GM19395 (cell line): ENCODE results near the gene PTPRO.
"Not testable (repeated sequence)": the region's sequence is repeated elsewhere in the genome, so short reads cannot be mapped to it uniquely, and the experiment has no call there.

Experiments
- ATAC-seq: cut with Tn5 transposase; IDR thresholded peaks from one replicate; pipeline ENCODE4 v1.9.1; 2021; ENCODE audit warnings: mild to moderate bottlenecking, moderate library complexity; ENCODE audit not compliant: unreplicated experiment

PTPRO gene

GRCh38 chr12:15599266-15600037 is 277.1 kb downstream of the PTPRO start:
- no peak for ATAC-seq

DNA sequence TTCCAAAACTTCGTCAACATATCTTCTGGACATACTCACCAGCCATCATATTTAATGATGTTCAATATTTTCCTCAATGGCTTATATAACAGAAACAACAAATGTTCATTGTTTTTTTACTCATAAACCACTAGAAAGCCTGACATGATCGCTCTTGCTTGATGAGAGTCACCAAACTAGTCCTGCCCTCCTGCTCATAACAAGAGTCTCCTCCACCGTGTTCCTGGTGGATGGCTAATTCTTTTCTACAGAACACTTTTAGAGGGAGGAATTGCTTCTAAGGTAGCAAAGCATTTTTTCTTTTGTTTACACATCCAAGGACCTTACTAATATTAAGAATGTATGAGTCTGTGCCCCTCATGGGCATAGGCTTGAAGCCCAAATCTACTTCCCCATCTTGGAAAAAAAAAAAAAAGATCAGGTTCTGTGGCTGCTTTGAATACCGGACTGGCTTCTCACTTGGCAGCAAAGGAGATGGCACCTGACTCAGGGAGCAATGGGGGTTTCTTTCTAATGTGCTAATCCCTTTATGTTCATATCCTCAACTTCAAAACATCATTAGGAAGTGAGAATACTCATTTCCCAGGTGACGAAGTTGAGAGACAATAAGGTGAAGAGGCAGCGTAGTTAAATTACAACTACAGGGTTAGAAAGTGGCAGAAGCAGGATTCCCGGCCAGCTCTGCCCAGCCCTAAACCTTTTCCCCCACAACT is 278.1 kb downstream of the PTPRO start:
- no peak for ATAC-seq

GRCh38 chr12:15601210-15601800 is 279.0 kb downstream of the PTPRO start:
- no peak for ATAC-seq

- no peak for ATAC-seq
These were observed 279.9 kb downstream of the PTPRO start for GRCh38 chr12:15602051-15602672.

DNA sequence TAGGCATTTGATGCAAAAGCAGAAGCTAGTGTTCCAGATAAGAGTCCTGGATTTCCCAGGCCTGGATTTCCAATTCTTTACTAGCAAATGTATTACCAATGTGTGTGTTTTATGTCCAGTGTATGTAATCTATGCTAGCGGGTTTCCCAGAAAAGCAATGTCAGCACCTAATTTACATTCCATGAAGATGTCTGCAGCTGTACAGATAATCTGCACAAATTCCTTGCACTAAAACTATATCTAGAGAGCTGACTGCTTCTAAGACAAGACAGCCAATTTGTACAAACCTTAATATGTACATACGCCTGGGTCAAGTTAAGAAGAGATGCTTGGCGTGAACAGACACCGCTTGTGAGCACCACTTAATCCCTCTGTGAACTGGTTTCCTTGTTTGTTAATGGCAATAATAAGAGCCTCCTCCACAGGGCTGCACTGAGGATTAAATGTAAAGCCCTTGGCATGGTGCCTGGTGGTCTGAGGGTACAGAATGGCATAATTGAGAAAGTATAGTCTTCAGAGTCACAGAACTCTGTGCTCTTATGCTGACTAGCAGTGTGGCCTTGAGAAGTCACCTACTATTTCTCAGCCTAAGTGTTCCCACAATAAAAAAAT is 281.3 kb downstream of the PTPRO start:
- no peak for ATAC-seq

DNA sequence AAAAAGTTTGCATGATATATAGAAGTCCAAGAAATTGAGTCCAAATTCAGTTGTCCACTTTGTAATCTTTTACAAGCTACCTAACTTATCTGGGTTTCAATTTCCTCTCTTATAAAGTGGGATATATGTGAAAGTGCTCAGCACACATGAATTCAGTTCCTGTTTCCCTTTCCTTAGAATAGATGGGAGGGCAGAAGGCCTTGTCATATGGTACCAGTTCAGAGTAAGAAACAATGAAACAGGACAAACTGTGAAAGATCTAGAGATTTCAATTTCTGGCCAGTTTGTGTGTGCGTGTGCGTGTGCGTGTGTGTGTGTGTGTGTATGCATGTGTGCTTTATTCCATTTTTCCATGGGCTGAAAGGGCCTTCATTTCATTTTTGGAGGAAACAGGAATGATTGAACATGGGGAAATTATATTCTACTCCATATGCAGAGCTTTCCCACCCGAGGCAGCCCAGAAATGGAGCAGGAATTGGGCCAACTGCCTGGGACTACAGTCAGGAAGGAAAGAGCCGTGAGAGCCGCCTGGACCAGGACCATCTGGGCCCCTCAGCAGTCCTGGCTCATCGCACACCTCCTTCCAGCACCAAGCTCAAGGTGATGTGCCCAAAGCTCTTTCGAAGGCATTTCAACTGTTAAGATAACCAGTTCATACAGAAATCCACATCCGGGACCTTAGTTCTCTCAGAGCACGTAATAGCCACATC is 283.7 kb downstream of the PTPRO start:
- ATAC-seq: no peak

- ATAC-seq: no peak
These were observed 286.1 kb downstream of the PTPRO start for GRCh38 chr12:15608406-15608805.

GRCh38 chr12:15608941-15609340 is 286.6 kb downstream of the PTPRO start:
- ATAC-seq: no peak

- no peak for ATAC-seq
These were observed 291.7 kb downstream of the PTPRO start for GRCh38 chr12:15613981-15614380.

- not testable (repeated sequence) for ATAC-seq
These were observed 294.2 kb downstream of the PTPRO start for GRCh38 chr12:15616495-15616894.

DNA sequence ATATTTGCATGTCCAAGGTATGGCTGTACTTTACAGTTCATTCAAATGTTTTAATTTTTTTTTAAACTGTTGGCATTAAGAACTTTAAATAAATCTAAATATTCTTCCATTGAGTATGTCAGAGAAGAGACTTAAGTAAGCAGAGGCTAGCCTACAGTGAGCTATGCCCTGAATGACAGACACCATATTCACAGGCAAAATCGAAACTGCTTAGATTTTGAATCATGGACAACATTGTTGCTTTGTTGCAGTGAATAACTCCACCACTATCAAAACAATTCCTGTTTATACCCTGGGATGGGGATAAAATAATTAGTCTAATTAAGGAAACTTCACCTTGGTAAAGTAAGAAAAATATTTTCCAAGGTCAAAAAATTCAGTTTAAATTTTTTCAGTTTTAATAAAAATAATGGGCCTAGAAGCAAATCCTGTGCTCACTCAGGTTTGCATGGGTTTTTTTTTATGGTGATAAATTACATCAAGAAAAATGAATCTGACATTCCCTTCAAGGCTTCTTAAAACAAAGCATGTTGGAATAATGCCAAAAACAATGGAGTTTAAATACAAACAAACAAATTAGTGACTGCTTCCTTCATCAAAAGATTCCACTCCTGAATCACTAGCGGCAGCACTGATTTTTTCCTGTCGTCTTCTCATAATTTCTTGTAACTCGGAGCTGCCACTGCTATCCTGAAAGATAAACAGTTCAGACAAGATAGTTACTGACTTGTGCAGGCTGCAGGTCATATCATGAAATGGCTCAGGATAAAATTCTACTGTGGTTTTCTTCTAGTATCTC is 298.6 kb downstream of the PTPRO start:
- ATAC-seq: no peak

- no peak for ATAC-seq
These were observed 302.8 kb downstream of the PTPRO start for GRCh38 chr12:15625075-15625474.

DNA sequence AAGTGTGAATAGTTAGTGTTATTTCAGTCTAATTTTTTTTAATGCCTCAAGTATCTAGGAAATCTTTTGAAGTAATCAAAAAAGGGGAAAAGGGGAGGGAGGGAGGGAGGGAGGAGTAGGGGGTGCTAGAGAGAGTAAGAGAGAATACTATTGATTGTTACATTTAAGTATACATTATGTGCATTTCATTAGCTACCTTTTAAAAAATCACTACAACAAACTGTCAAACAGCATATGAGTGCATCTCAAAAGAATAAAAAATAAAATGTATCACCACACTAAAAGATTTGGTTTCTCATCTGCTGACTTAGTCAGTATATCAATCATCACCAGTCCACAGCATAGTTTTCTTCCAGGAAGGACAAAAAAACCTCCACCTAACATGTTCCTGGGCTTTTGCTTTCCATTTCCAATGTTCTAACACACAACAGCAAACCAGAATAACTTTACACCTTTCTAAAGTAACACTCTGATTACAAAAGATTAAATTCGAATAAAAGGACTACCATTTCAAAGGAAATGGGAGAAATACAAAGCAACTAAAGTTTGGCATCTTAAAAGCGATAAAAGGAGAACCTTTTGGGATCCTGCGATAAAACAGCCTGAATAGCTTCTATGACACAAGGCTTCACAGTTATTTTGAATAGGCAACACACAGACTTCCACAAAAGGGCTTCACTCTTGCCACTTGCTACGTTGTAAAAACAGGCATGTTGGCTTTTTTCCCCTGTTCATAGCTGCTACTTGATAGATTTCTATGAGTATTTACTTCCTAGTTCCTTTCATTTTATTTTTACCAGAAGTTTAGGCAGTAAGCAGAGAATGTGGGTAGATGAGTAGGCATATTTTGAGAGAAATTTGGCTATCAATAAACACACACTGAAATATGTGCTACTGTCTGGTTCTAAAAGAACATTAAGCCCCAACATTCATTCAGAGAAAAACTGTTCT is 306.0 kb downstream of the PTPRO start:
- no peak for ATAC-seq

GRCh38 chr12:15629108-15629507 is 306.8 kb downstream of the PTPRO start:
- no peak for ATAC-seq

DNA sequence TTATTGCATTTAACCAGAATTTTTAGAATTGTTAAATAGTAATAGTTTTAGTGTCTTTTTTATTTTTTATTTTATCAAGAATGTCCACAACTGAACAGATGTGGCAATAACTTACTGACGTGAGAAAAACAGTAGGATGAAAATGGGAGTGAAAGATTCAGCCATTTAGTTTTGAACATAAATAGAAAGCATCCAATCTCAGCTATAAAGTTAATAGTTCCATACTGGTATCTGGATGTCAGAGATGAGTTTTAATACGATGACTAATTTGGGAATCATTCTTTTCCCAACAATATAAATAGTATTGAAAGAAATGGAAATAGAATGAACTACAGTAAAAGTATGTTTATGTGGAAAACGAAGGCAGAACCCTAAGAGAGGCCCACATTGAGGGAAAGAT is 307.5 kb downstream of the PTPRO start:
- no peak for ATAC-seq

DNA sequence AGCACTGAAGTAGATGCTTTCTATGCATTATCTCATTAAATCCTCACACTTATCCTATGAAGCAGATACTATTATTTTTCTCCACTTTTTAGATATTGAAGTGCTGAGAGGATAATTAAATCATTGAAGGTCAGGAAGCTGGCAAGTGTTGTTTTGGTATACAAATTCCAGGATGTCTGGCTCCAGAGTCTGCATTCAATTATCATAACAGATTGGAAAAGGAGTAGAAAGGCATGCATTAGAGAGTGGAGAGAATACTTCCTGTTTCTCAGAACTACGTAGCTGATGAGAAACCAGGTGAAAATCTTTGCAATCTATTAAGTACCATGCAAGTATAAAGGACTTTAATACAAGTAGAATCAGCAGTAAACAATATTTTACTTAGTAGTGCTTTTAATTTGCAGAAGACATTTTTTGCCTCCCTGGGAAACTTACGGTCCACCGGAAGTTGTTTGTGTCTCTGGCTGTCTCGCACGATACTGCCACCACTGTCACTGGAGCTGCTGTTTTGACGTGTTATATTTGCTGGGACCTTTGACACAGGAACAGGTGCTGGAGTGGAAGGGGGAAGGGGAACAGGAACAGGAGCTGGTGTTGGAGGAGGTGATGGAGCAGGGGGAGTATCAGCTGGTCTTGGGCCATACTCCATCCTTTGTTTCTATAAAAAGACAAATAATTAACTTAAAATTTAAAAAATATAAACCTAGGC is 308.9 kb downstream of the PTPRO start:
- no peak for ATAC-seq

GRCh38 chr12:15632708-15633107 is 310.4 kb downstream of the PTPRO start:
- no peak for ATAC-seq

DNA sequence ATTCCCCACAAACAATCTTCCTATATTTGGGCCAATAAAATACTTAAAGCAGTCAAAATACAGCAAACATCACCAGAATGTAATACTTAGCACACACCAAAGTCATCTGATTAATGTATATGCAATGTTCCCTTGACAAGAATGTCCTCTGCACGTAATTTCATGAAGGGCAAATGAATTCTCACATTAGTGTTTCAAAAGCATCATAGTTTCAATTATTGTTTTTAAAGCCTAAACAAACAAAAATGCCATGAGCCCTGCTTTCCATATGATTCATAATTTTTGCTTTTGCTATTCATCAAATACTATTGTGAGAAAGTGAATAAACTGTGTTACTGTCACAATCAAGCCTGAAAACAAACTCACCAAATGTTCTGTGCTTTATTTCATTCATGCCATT is 310.9 kb downstream of the PTPRO start:
- no peak for ATAC-seq
